Skin epidermis (tissue), 12 donors: Measurements from ENCODE around the gene BTBD1.

Source experiments
- H3K27ac ChIP-seq, 21 experiments: fragments of 200-600 bp; sonication (generic) in 11 of 21; one replicate each; pipeline ENCODE4 v1.5.0; 2020; ENCODE audit warnings: mild to moderate bottlenecking in 3 of 21, inconsistent platforms in 2 of 21, moderate library complexity in 2 of 21
- H3K4me3 ChIP-seq, 7 experiments: fragments of 200-600 bp; sonication (generic) in 2 of 7; one replicate each; pipeline ENCODE4 v1.5.0; 2020; ENCODE audit warnings: inconsistent platforms in 2 of 7, mild to moderate bottlenecking in 2 of 7, moderate library complexity in 1 of 7

Gene BTBD1

GRCh38 chr15:82966671-82967071 lies 100.4 kb downstream of the BTBD1 start:
- Histone ChIP-seq H3K27ac (no peak overlapping the region), H3K4me3 (no peak overlapping the region)
